ENCODE measurements around the gene CCDC73. TPM values are rescaled to one million over a fixed set of nuclear protein-coding genes. Genes with fewer than 3 reads are reported as not detected.

Gene CCDC73
- total RNA-seq, 1 experiment from 2014 or later, result not detected

DNA sequence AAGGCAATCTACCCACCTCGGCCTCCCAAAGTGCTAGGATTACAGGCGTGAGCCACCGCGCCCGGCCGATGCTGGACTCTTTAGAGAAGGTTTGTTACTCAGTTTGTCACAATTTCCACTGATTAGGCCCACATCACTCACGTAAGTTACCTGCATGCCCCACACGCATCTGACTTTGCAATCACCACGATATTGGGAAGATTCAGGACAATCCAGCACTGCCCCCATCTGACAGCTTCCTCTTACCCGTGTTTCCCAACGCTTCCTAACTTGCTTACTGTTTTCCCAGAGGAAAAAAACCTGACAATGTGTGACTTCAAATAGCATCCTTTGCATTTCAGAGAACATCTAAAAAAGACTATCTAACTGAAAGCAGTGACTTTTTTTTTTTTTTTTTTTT, 232.6 kb downstream of the CCDC73 start:
- no peaks in the 10 kb centered on the region for H3K36me3 Mint-ChIP-seq
- DNase-seq (ENCODE audit: low spot score) (no peak), ATAC-seq (peak; percentile 38; the same call in 1 of the 2 replicates)
- CTCF ChIA-PET, result interaction anchor here (0.6 to 1.9 kb wide), 4 partner anchors 114 to 228 kb away, joined by 3 to 8 read pairs (median 4); no protein-coding TSS in a partner anchor
- no peaks in the 10 kb centered on the region for H3K27me3 Mint-ChIP-seq (ENCODE audit: low read depth)
- no peaks in the 10 kb centered on the region for H3K4me1 Mint-ChIP-seq
- POLR2A ChIA-PET, result no interaction called here
- H3K27ac Mint-ChIP-seq, result no peak overlapping the region
- no peak overlapping the region for H3K4me3 Mint-ChIP-seq
- TF ChIP-seq ELF4 (CRISPR knock-in tag; IDR thresholded peaks at IDR 0.05; ENCODE audit: low read depth) (no peak), ZNF423 (CRISPR knock-in tag; IDR thresholded peaks at IDR 0.05) (no peak), TEAD4 (CRISPR knock-in tag; IDR thresholded peaks at IDR 0.05) (no peak), ZNF219 (CRISPR knock-in tag; IDR thresholded peaks at IDR 0.05; ENCODE audit: borderline replicate concordance) (no peak), JAZF1 (CRISPR knock-in tag; IDR thresholded peaks at IDR 0.05) (no peak), FOXJ3 (CRISPR knock-in tag; IDR thresholded peaks at IDR 0.05; ENCODE audit: borderline replicate concordance) (no peak), FOXP1 (CRISPR knock-in tag; IDR thresholded peaks at IDR 0.05; ENCODE audit: borderline replicate concordance) (no peak), ZNF138 (CRISPR knock-in tag; conservative IDR thresholded peaks at IDR 0.05) (no peak), NFYB (CRISPR knock-in tag; conservative IDR thresholded peaks at IDR 0.05; ENCODE audit: low read depth) (no peak), ZNF396 (CRISPR knock-in tag; IDR thresholded peaks at IDR 0.05; ENCODE audit: borderline replicate concordance) (no peak)
- TF ChIP-seq, protein P1, sequence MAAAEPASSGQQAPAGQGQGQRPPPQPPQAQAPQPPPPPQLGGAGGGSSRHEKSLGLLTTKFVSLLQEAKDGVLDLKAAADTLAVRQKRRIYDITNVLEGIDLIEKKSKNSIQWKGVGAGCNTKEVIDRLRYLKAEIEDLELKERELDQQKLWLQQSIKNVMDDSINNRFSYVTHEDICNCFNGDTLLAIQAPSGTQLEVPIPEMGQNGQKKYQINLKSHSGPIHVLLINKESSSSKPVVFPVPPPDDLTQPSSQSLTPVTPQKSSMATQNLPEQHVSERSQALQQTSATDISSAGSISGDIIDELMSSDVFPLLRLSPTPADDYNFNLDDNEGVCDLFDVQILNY (CRISPR knock-in tag; IDR thresholded peaks at IDR 0.05), result no peak
- TF ChIP-seq, protein P2, sequence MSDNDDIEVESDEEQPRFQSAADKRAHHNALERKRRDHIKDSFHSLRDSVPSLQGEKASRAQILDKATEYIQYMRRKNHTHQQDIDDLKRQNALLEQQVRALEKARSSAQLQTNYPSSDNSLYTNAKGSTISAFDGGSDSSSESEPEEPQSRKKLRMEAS (CRISPR knock-in tag; IDR thresholded peaks at IDR 0.05), result no peak
- TF ChIP-seq, protein P3, sequence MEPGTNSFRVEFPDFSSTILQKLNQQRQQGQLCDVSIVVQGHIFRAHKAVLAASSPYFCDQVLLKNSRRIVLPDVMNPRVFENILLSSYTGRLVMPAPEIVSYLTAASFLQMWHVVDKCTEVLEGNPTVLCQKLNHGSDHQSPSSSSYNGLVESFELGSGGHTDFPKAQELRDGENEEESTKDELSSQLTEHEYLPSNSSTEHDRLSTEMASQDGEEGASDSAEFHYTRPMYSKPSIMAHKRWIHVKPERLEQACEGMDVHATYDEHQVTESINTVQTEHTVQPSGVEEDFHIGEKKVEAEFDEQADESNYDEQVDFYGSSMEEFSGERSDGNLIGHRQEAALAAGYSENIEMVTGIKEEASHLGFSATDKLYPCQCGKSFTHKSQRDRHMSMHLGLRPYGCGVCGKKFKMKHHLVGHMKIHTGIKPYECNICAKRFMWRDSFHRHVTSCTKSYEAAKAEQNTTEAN (CRISPR knock-in tag; IDR thresholded peaks at IDR 0.05), result no peak
- TF ChIP-seq, protein P4, sequence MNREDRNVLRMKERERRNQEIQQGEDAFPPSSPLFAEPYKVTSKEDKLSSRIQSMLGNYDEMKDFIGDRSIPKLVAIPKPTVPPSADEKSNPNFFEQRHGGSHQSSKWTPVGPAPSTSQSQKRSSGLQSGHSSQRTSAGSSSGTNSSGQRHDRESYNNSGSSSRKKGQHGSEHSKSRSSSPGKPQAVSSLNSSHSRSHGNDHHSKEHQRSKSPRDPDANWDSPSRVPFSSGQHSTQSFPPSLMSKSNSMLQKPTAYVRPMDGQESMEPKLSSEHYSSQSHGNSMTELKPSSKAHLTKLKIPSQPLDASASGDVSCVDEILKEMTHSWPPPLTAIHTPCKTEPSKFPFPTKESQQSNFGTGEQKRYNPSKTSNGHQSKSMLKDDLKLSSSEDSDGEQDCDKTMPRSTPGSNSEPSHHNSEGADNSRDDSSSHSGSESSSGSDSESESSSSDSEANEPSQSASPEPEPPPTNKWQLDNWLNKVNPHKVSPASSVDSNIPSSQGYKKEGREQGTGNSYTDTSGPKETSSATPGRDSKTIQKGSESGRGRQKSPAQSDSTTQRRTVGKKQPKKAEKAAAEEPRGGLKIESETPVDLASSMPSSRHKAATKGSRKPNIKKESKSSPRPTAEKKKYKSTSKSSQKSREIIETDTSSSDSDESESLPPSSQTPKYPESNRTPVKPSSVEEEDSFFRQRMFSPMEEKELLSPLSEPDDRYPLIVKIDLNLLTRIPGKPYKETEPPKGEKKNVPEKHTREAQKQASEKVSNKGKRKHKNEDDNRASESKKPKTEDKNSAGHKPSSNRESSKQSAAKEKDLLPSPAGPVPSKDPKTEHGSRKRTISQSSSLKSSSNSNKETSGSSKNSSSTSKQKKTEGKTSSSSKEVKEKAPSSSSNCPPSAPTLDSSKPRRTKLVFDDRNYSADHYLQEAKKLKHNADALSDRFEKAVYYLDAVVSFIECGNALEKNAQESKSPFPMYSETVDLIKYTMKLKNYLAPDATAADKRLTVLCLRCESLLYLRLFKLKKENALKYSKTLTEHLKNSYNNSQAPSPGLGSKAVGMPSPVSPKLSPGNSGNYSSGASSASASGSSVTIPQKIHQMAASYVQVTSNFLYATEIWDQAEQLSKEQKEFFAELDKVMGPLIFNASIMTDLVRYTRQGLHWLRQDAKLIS (CRISPR knock-in tag; IDR thresholded peaks at IDR 0.05; ENCODE audit: borderline replicate concordance), result no peak
- TF ChIP-seq, protein P5, sequence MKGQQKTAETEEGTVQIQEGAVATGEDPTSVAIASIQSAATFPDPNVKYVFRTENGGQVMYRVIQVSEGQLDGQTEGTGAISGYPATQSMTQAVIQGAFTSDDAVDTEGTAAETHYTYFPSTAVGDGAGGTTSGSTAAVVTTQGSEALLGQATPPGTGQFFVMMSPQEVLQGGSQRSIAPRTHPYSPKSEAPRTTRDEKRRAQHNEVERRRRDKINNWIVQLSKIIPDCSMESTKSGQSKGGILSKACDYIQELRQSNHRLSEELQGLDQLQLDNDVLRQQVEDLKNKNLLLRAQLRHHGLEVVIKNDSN (CRISPR knock-in tag; IDR thresholded peaks at IDR 0.05), result no peak
- TF ChIP-seq, protein P6, sequence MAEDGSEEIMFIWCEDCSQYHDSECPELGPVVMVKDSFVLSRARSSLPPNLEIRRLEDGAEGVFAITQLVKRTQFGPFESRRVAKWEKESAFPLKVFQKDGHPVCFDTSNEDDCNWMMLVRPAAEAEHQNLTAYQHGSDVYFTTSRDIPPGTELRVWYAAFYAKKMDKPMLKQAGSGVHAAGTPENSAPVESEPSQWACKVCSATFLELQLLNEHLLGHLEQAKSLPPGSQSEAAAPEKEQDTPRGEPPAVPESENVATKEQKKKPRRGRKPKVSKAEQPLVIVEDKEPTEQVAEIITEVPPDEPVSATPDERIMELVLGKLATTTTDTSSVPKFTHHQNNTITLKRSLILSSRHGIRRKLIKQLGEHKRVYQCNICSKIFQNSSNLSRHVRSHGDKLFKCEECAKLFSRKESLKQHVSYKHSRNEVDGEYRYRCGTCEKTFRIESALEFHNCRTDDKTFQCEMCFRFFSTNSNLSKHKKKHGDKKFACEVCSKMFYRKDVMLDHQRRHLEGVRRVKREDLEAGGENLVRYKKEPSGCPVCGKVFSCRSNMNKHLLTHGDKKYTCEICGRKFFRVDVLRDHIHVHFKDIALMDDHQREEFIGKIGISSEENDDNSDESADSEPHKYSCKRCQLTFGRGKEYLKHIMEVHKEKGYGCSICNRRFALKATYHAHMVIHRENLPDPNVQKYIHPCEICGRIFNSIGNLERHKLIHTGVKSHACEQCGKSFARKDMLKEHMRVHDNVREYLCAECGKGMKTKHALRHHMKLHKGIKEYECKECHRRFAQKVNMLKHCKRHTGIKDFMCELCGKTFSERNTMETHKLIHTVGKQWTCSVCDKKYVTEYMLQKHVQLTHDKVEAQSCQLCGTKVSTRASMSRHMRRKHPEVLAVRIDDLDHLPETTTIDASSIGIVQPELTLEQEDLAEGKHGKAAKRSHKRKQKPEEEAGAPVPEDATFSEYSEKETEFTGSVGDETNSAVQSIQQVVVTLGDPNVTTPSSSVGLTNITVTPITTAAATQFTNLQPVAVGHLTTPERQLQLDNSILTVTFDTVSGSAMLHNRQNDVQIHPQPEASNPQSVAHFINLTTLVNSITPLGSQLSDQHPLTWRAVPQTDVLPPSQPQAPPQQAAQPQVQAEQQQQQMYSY (CRISPR knock-in tag; IDR thresholded peaks at IDR 0.05), result no peak
- TF ChIP-seq, protein P7, sequence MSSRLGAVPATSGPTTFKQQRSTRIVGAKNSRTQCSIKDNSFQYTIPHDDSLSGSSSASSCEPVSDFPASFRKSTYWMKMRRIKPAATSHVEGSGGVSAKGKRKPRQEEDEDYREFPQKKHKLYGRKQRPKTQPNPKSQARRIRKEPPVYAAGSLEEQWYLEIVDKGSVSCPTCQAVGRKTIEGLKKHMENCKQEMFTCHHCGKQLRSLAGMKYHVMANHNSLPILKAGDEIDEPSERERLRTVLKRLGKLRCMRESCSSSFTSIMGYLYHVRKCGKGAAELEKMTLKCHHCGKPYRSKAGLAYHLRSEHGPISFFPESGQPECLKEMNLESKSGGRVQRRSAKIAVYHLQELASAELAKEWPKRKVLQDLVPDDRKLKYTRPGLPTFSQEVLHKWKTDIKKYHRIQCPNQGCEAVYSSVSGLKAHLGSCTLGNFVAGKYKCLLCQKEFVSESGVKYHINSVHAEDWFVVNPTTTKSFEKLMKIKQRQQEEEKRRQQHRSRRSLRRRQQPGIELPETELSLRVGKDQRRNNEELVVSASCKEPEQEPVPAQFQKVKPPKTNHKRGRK (CRISPR knock-in tag; IDR thresholded peaks at IDR 0.05; ENCODE audit: borderline replicate concordance), result no peak
- H3K9me3 Mint-ChIP-seq, result no peaks in the 10 kb centered on the region
